Upper lobe of left lung (tissue), 6 donors: Measurements from ENCODE around the gene PAIP2. TPM values are rescaled to one million over a fixed set of nuclear protein-coding genes. Genes with fewer than 3 reads are reported as not detected.

ENCODE experiments used
- ATAC-seq, 2 donors: fragments of 200-7000 bp; cut with Tn5 transposase; one replicate each; pipeline ENCODE4 v1.9.1; 2022; ENCODE audit warnings: mild to moderate bottlenecking in 2 of 2, moderate library complexity in 2 of 2; ENCODE audit not compliant: low FRiP score in 2 of 2
- DNase-seq, 2 donors: peaks; one replicate each; pipeline ENCODE4 v3.0.0-alpha.2; 2019 to 2020
- H3K27ac ChIP-seq, 4 donors: fragments of 200-600 bp; sonication (generic); one replicate each; pipeline ENCODE4 v1.5.1; 2016 to 2019
- H3K27me3 ChIP-seq, 4 donors: fragments of 200-600 bp; sonication (generic); one replicate each; pipeline ENCODE4 v1.5.1; 2017 to 2019
- H3K36me3 ChIP-seq, 4 donors: fragments of 200-600 bp; sonication (generic); one replicate each; pipeline ENCODE4 v1.5.1; 2016 to 2019
- H3K4me1 ChIP-seq, 4 donors: fragments of 200-600 bp; sonication (generic); one replicate each; pipeline ENCODE4 v1.5.1; 2018 to 2019
- H3K4me3 ChIP-seq, 4 donors: fragments of 200-600 bp; sonication (generic); one replicate each; pipeline ENCODE4 v1.5.1; 2017 to 2019; ENCODE audit warnings: mild to moderate bottlenecking in 2 of 4, moderate library complexity in 1 of 4
- H3K9me3 ChIP-seq, 4 donors: fragments of 200-600 bp; sonication (generic); one replicate each; pipeline ENCODE4 v1.5.1; 2018 to 2019
- CTCF ChIP-seq, 6 experiments: fragments of 450-650 bp in 4 of 6; fragments of 200-600 bp in 2 of 6; sonication (generic) in 2 of 6; IDR thresholded peaks; one replicate each; pipeline ENCODE4 v1.5.1; 2016 to 2019; ENCODE audit warnings: antibody characterized with exemption in 6 of 6
- EP300 ChIP-seq, 4 donors: sonication (generic); formaldehyde crosslinking; IDR thresholded peaks; one replicate each; pipeline ENCODE4 v1.5.1; 2017; ENCODE audit warnings: antibody characterized with exemption in 4 of 4, control low read depth in 2 of 4
- POLR2A ChIP-seq, 4 donors: fragments of 450-650 bp; IDR thresholded peaks; one replicate each; pipeline ENCODE4 v1.5.1; 2016 to 2017; ENCODE audit warnings: antibody characterized with exemption in 4 of 4, mild to moderate bottlenecking in 2 of 4
- POLR2AphosphoS5 ChIP-seq, 2 donors: sonication (generic); formaldehyde crosslinking; IDR thresholded peaks; one replicate each; pipeline ENCODE4 v1.5.1; 2017; ENCODE audit warnings: antibody characterized with exemption in 2 of 2
- WGBS, 2 donors: methylation state at CpG; one replicate each; pipeline ENCODE4 v1.1.5; 2017 to 2018; 5-methylcytosine and 5-hydroxymethylcytosine counted together
- total RNA-seq, 6 donors: library from RNA; depleted of rRNA in 4 of 6; stranded (reverse); fragments of >200 nt in 4 of 6; gene quantifications; one replicate each; pipeline versions ENCODE4 v1.1.0 to v1.2.1, GENCODE V29; 2016 to 2021
- donor health status: DM: no; HTN: no; CAD: no; lungs with moderate emphysema.
- donor health status: DM: no; HTN: yes; CAD: no; lungs with severe emphysema.

Gene PAIP2
- total RNA-seq, 6 donors from 2014 or later, result 36.7 to 103 (median 67.8) TPM

DNA sequence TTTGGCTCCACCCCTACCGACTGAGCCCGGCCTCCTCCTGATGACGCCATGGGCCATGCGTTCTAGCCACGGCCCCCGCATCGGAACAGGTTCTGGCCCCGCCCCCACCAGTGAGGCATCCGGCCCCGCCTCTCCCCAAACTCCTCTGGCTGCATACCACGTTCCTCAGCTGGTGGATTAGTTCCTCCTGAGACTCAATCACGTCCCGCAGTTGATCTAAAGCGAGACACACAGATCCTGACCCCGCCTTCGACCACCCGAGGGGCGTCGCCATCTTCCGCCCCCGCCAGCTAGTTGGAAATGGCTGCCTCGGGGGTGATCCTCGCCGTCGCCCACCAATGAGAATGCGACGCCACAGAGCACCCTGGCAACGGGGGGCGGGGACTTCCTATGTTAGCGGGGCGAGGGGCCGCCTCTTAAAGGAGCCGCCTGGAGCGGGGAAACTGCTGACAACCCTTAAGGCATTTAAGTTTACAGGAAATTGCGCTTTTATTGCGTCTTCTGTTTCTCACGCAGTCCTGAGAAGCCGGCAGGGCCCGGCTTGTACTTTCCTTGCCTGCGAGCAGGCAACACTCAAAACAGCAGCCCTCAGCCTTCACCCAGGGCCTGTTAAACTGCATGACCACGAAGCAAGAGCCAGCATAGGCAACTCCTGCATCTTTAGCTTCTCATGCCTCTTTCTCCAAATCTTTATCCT, 62.3 kb downstream of the PAIP2 start, which contains the start of gene SPATA24:
TSS of gene SPATA24 (minus strand) at position 303 of the 697 bp plus-strand sequence. CDS start at position 274, 29 bp downstream.
- WGBS, 2 donors, result 0 to 1% methylated on average over 20 to 41 of the region's 41 CpGs
- peak within 1 kb of the TSS; percentile 86 to 95 (median 89) for H3K27ac ChIP-seq
- no peaks in the 10 kb centered on the region for H3K36me3 ChIP-seq
- ATAC-seq (peak; percentile 96 to 98), DNase-seq (peak; percentile 97 to 99)
- no peaks in the 10 kb centered on the region for H3K27me3 ChIP-seq
- H3K4me3 ChIP-seq, result peak within 1 kb of the TSS; percentile 25 to 62 (median 56)
- no peaks in the 10 kb centered on the region for H3K9me3 ChIP-seq
- peaks cover 13 to 18% (median 15%) of the 10 kb centered on the region in 4 donors for H3K4me1 ChIP-seq
- TF ChIP-seq POLR2A (IDR thresholded peaks at IDR 0.05), result peak in 1 of 4 donors; percentile 51
- TF ChIP-seq POLR2AphosphoS5 (IDR thresholded peaks at IDR 0.05), result peak; percentile 43 to 71
- TF ChIP-seq EP300 (IDR thresholded peaks at IDR 0.05), result no peak
- peak in 1 of 6 experiments; percentile 7 for TF ChIP-seq CTCF (IDR thresholded peaks at IDR 0.05)

GRCh38 chr5:139404484-139404840, 62.8 kb downstream of the PAIP2 start:
- peak overlapping the region in 3 of 4 donors; percentile 51 to 62 (median 61) for H3K4me3 ChIP-seq
- 54 to 55% methylated on average over 5 of the region's 5 CpGs for WGBS, 2 donors
- ATAC-seq, result no peak
- H3K4me1 ChIP-seq, result peaks cover 13 to 18% (median 15%) of the 10 kb centered on the region in 4 donors
- H3K36me3 ChIP-seq, result no peaks in the 10 kb centered on the region
- no peaks in the 10 kb centered on the region for H3K27me3 ChIP-seq
- DNase-seq, result no peak
- H3K27ac ChIP-seq, result peak overlapping the region; percentile 86 to 95 (median 89)
- TF ChIP-seq POLR2AphosphoS5 (IDR thresholded peaks at IDR 0.05) (no peak), EP300 (IDR thresholded peaks at IDR 0.05) (no peak), POLR2A (IDR thresholded peaks at IDR 0.05) (no peak), CTCF (IDR thresholded peaks at IDR 0.05) (no peak)
- no peaks in the 10 kb centered on the region for H3K9me3 ChIP-seq

- H3K27ac ChIP-seq, result no peak overlapping the region
- no peaks in the 10 kb centered on the region for H3K27me3 ChIP-seq
- peaks cover 0 to 5% (median 0%) of the 10 kb centered on the region in 4 donors for H3K36me3 ChIP-seq
- H3K4me3 ChIP-seq, result no peak overlapping the region
- ATAC-seq (no peak), DNase-seq (no peak)
- peaks cover 13 to 18% (median 15%) of the 10 kb centered on the region in 4 donors for H3K4me1 ChIP-seq
- H3K9me3 ChIP-seq, result no peaks in the 10 kb centered on the region
- 72 to 97% methylated on average over 2 of the region's 2 CpGs for WGBS, 2 donors
- TF ChIP-seq POLR2AphosphoS5 (IDR thresholded peaks at IDR 0.05) (no peak), CTCF (IDR thresholded peaks at IDR 0.05) (no peak), EP300 (IDR thresholded peaks at IDR 0.05) (no peak), POLR2A (IDR thresholded peaks at IDR 0.05) (no peak)
Observed at GRCh38 chr5:139406963-139407362, 65.3 kb downstream of the PAIP2 start.

- no peak for ATAC-seq
- no peaks in the 10 kb centered on the region for H3K9me3 ChIP-seq
- H3K27me3 ChIP-seq, result no peaks in the 10 kb centered on the region
- TF ChIP-seq EP300 (IDR thresholded peaks at IDR 0.05), result no peak
- TF ChIP-seq CTCF (IDR thresholded peaks at IDR 0.05), result no peak
- TF ChIP-seq POLR2AphosphoS5 (IDR thresholded peaks at IDR 0.05), result no peak
- no peak for TF ChIP-seq POLR2A (IDR thresholded peaks at IDR 0.05)
- H3K27ac ChIP-seq, result no peak overlapping the region
- DNase-seq, result no peak
- no peak overlapping the region for H3K4me3 ChIP-seq
- peaks cover 13 to 17% (median 15%) of the 10 kb centered on the region in 4 donors for H3K4me1 ChIP-seq
- H3K36me3 ChIP-seq, result peaks cover 0 to 10% (median 2%) of the 10 kb centered on the region in 4 donors
Observed at GRCh38 chr5:139407517-139407916, 65.9 kb downstream of the PAIP2 start.
